Esophagus squamous epithelium (tissue), 5 donors: ENCODE measurements around the gene LDB2. TPM values are rescaled to one million over a fixed set of nuclear protein-coding genes. Genes with fewer than 3 reads are reported as not detected.

Experiments
- DNase-seq: peaks from one replicate; lab custom pipeline; 2025; lab: John Stamatoyannopoulos, UW
- H3K27ac ChIP-seq, 4 donors: fragments of 200-600 bp; sonication (generic); one replicate each; pipeline ENCODE4 v1.5.1; 2016 to 2019; ENCODE audit warnings: mild to moderate bottlenecking in 1 of 4
- H3K27me3 ChIP-seq, 4 donors: fragments of 200-600 bp; sonication (generic); 1 replicate in 3 of 4; 2 replicates in 1 of 4; pipeline versions ENCODE4 v1.5.1 to v1.6.0; 2017 to 2021; ENCODE audit warnings: antibody characterized with exemption in 1 of 4
- H3K36me3 ChIP-seq, 3 donors: fragments of 200-600 bp; sonication (generic); one replicate each; pipeline ENCODE4 v1.5.1; 2016 to 2019
- H3K4me1 ChIP-seq, 3 donors: fragments of 200-600 bp; sonication (generic); one replicate each; pipeline ENCODE4 v1.5.1; 2017 to 2019
- H3K4me3 ChIP-seq, 4 donors: fragments of 200-600 bp; sonication (generic); 1 replicate in 3 of 4; 2 replicates in 1 of 4; pipeline ENCODE4 v1.5.1; 2016 to 2019; ENCODE audit warnings: mild to moderate bottlenecking in 2 of 4, moderate library complexity in 1 of 4
- H3K9me3 ChIP-seq, 3 donors: fragments of 200-600 bp; sonication (generic); one replicate each; pipeline ENCODE4 v1.5.1; 2016 to 2019
- POLR2A ChIP-seq, 4 donors: fragments of 450-650 bp; IDR thresholded peaks; one replicate each; pipeline ENCODE4 v1.6.1; 2017; ENCODE audit warnings: antibody characterized with exemption in 4 of 4, mild to moderate bottlenecking in 4 of 4, moderate library complexity in 3 of 4
- WGBS, 2 donors: methylation state at CpG; one replicate each; pipeline ENCODE4 v1.1.5; 2018; 5-methylcytosine and 5-hydroxymethylcytosine counted together
- intact Hi-C: fragments of 100-400 bp; cut with DNase I; formaldehyde crosslinking; loops from one replicate; pipeline ENCODE4 v1.15.0; 2022
- total RNA-seq, 4 donors: library from RNA; depleted of rRNA; stranded (reverse); fragments of >200 nt; gene quantifications; one replicate each; pipeline ENCODE4 v1.1.0, GENCODE V29; 2016
- TF ChIP-seq, protein P1 (sequence below), 6 experiments: fragments of 450-650 bp in 4 of 6; fragments of 200-600 bp in 2 of 6; sonication (generic) in 2 of 6; IDR thresholded peaks; one replicate each; pipeline ENCODE4 v1.5.1; 2016 to 2019; ENCODE audit warnings: antibody characterized with exemption in 6 of 6, mild to moderate bottlenecking in 4 of 6, moderate library complexity in 4 of 6
- donor health status: DM: yes; HTN: yes; CAD: no.

Gene LDB2
- total RNA-seq, 4 donors from 2014 or later: 3.0 to 16.0 (median 5.9) TPM

- H3K4me1 ChIP-seq: no peaks in the 10 kb centered on the region
- TF ChIP-seq, protein P1, sequence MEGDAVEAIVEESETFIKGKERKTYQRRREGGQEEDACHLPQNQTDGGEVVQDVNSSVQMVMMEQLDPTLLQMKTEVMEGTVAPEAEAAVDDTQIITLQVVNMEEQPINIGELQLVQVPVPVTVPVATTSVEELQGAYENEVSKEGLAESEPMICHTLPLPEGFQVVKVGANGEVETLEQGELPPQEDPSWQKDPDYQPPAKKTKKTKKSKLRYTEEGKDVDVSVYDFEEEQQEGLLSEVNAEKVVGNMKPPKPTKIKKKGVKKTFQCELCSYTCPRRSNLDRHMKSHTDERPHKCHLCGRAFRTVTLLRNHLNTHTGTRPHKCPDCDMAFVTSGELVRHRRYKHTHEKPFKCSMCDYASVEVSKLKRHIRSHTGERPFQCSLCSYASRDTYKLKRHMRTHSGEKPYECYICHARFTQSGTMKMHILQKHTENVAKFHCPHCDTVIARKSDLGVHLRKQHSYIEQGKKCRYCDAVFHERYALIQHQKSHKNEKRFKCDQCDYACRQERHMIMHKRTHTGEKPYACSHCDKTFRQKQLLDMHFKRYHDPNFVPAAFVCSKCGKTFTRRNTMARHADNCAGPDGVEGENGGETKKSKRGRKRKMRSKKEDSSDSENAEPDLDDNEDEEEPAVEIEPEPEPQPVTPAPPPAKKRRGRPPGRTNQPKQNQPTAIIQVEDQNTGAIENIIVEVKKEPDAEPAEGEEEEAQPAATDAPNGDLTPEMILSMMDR (IDR thresholded peaks at IDR 0.05): no peak
- no peak for TF ChIP-seq POLR2A (IDR thresholded peaks at IDR 0.05)
- H3K27me3 ChIP-seq: no peaks in the 10 kb centered on the region
- intact Hi-C loops: no loop called here
- no peak overlapping the region for H3K27ac ChIP-seq
- no peak for DNase-seq
- WGBS, 2 donors: 70 to 75% methylated on average over 4 to 5 of the region's 10 CpGs
- no peaks in the 10 kb centered on the region for H3K9me3 ChIP-seq
- no peak overlapping the region for H3K4me3 ChIP-seq
- H3K36me3 ChIP-seq: no peaks in the 10 kb centered on the region
These were observed 289.2 kb downstream of the LDB2 start for GRCh38 chr4:16609170-16609758.

- intact Hi-C loops: no loop called here
- Histone ChIP-seq H3K4me3 (no peak overlapping the region), H3K27me3 (no peaks in the 10 kb centered on the region), H3K4me1 (no peaks in the 10 kb centered on the region), H3K36me3 (no peaks in the 10 kb centered on the region), H3K27ac (no peak overlapping the region), H3K9me3 (no peaks in the 10 kb centered on the region)
- DNase-seq: no peak
- WGBS, 2 donors: 91 to 94% methylated on average over 15 to 16 of the region's 16 CpGs
- TF ChIP-seq, protein P1 (IDR thresholded peaks at IDR 0.05): no peak
- no peak for TF ChIP-seq POLR2A (IDR thresholded peaks at IDR 0.05)
These were observed 289.8 kb downstream of the LDB2 start for GRCh38 chr4:16608611-16609125.

DNA sequence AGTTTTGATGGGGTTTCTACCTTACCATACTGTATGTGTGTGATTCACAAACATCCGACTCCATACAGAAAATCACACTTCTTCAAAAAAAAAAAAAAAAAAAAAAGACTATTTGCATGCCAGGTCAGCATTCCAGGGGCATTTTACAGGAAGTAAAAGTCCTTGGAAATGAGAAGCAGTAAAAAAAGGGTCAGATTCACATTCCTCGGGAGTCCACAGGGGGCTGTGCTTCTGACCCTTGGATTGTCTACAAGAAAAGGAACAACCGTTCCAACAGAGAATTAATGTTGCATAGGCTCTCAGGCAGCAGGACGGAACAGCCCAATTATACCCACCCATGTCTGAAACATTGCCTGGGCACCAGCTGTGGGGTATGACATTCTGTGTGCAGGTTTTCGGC lies 290.3 kb downstream of the LDB2 start:
- WGBS, 2 donors: 74 to 79% methylated on average over 5 of the region's 5 CpGs
- Histone ChIP-seq H3K36me3 (no peaks in the 10 kb centered on the region), H3K27ac (no peak overlapping the region), H3K4me3 (no peak overlapping the region), H3K4me1 (no peaks in the 10 kb centered on the region), H3K27me3 (no peaks in the 10 kb centered on the region), H3K9me3 (no peaks in the 10 kb centered on the region)
- no peak for TF ChIP-seq POLR2A (IDR thresholded peaks at IDR 0.05)
- TF ChIP-seq, protein P1 (IDR thresholded peaks at IDR 0.05): no peak
- DNase-seq: no peak
- intact Hi-C loops: no loop called here

- intact Hi-C loops: no loop called here
- Histone ChIP-seq H3K9me3 (no peaks in the 10 kb centered on the region), H3K27me3 (no peaks in the 10 kb centered on the region), H3K27ac (no peak overlapping the region), H3K4me1 (no peaks in the 10 kb centered on the region), H3K36me3 (no peaks in the 10 kb centered on the region), H3K4me3 (no peak overlapping the region)
- TF ChIP-seq POLR2A (IDR thresholded peaks at IDR 0.05): no peak
- TF ChIP-seq, protein P1 (IDR thresholded peaks at IDR 0.05): no peak
- DNase-seq: no peak
- WGBS, 2 donors: 57 to 61% methylated on average over 7 of the region's 7 CpGs
These were observed 291.0 kb downstream of the LDB2 start for GRCh38 chr4:16607241-16608066.

DNA sequence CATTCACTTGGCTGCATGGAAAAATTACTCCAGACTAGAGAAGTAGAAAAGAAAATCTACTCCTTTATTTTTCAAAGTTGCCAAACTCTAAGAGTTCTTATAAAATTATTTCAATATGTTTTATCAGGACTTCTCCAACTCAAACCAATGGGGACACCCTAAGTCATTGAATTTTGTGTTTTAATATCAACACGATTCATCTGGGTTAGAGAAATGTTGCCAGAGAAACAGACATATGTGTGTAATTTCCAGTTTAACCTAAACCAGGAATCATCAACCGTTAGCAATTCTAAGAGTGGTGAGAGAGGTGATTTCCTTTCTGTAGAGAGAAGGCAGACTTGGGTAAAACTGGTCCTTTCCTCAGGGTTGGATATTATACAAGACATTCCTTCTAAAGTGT lies 291.8 kb downstream of the LDB2 start:
- WGBS, 2 donors: 75% methylated on average over 2 of the region's 2 CpGs
- TF ChIP-seq, protein P1 (IDR thresholded peaks at IDR 0.05): no peak
- TF ChIP-seq POLR2A (IDR thresholded peaks at IDR 0.05): no peak
- no peaks in the 10 kb centered on the region for H3K36me3 ChIP-seq
- H3K9me3 ChIP-seq: no peaks in the 10 kb centered on the region
- H3K27ac ChIP-seq: no peak overlapping the region
- no peak for DNase-seq
- H3K4me1 ChIP-seq: no peaks in the 10 kb centered on the region
- no peak overlapping the region for H3K4me3 ChIP-seq
- H3K27me3 ChIP-seq: no peaks in the 10 kb centered on the region
- intact Hi-C loops: no loop called here
